Esophagus squamous epithelium (tissue), 5 donors: ENCODE results near the gene PLEKHG2. TPM values are rescaled to one million over a fixed set of nuclear protein-coding genes. Genes with fewer than 3 reads are reported as not detected.

Experiments
- DNase-seq: peaks from one replicate; lab custom pipeline; 2025; lab: John Stamatoyannopoulos, UW
- H3K27ac ChIP-seq, 4 donors: fragments of 200-600 bp; sonication (generic); one replicate each; pipeline ENCODE4 v1.5.1; 2016 to 2019; ENCODE audit warnings: mild to moderate bottlenecking in 1 of 4
- H3K27me3 ChIP-seq, 4 donors: fragments of 200-600 bp; sonication (generic); 1 replicate in 3 of 4; 2 replicates in 1 of 4; pipeline versions ENCODE4 v1.5.1 to v1.6.0; 2017 to 2021; ENCODE audit warnings: antibody characterized with exemption in 1 of 4
- H3K36me3 ChIP-seq, 3 donors: fragments of 200-600 bp; sonication (generic); one replicate each; pipeline ENCODE4 v1.5.1; 2016 to 2019
- H3K4me1 ChIP-seq, 3 donors: fragments of 200-600 bp; sonication (generic); one replicate each; pipeline ENCODE4 v1.5.1; 2017 to 2019
- H3K4me3 ChIP-seq, 4 donors: fragments of 200-600 bp; sonication (generic); 1 replicate in 3 of 4; 2 replicates in 1 of 4; pipeline ENCODE4 v1.5.1; 2016 to 2019; ENCODE audit warnings: mild to moderate bottlenecking in 2 of 4, moderate library complexity in 1 of 4
- H3K9me3 ChIP-seq, 3 donors: fragments of 200-600 bp; sonication (generic); one replicate each; pipeline ENCODE4 v1.5.1; 2016 to 2019
- CTCF ChIP-seq, 6 experiments: fragments of 450-650 bp in 4 of 6; fragments of 200-600 bp in 2 of 6; sonication (generic) in 2 of 6; IDR thresholded peaks; one replicate each; pipeline ENCODE4 v1.5.1; 2016 to 2019; ENCODE audit warnings: antibody characterized with exemption in 6 of 6, mild to moderate bottlenecking in 4 of 6, moderate library complexity in 4 of 6
- POLR2A ChIP-seq, 4 donors: fragments of 450-650 bp; IDR thresholded peaks; one replicate each; pipeline ENCODE4 v1.6.1; 2017; ENCODE audit warnings: antibody characterized with exemption in 4 of 4, mild to moderate bottlenecking in 4 of 4, moderate library complexity in 3 of 4
- WGBS, 2 donors: methylation state at CpG; one replicate each; pipeline ENCODE4 v1.1.5; 2018; 5-methylcytosine and 5-hydroxymethylcytosine counted together
- intact Hi-C: fragments of 100-400 bp; cut with DNase I; formaldehyde crosslinking; loops from one replicate; pipeline ENCODE4 v1.15.0; 2022
- total RNA-seq, 4 donors: library from RNA; depleted of rRNA; stranded (reverse); fragments of >200 nt; gene quantifications; one replicate each; pipeline ENCODE4 v1.1.0, GENCODE V29; 2016
- donor health status: DM: yes; HTN: yes; CAD: no.

The PLEKHG2 gene
- total RNA-seq, 4 donors from 2014 or later: 4.8 to 9.3 (median 7.6) TPM

GRCh38 chr19:39430675-39431593, 18.5 kb downstream of the PLEKHG2 start:
- DNase-seq: no peak
- H3K9me3 ChIP-seq: no peaks in the 10 kb centered on the region
- H3K27me3 ChIP-seq: no peaks in the 10 kb centered on the region
- peak overlapping the region; percentile 90 to 98 (median 94) for H3K27ac ChIP-seq
- H3K4me1 ChIP-seq: peaks cover 18 to 70% (median 47%) of the 10 kb centered on the region in 3 donors
- WGBS, 2 donors: 14 to 25% methylated on average over 11 to 16 of the region's 25 CpGs
- TF ChIP-seq CTCF (IDR thresholded peaks at IDR 0.05) (no peak), POLR2A (IDR thresholded peaks at IDR 0.05) (peak in 2 of 4 donors; percentile 5 to 36)
- H3K4me3 ChIP-seq: peak overlapping the region in 2 of 4 donors; percentile 18 to 49
- peaks cover 21 to 35% (median 24%) of the 10 kb centered on the region in 3 donors for H3K36me3 ChIP-seq
- intact Hi-C loops: loop anchor here (10.0 kb wide), 1 partner anchor 104 kb away; the partner anchor contains the start of gene EID2B

- no peak for DNase-seq
- H3K4me1 ChIP-seq: peaks cover 25 to 81% (median 54%) of the 10 kb centered on the region in 3 donors
- peaks cover 21 to 35% (median 24%) of the 10 kb centered on the region in 3 donors for H3K36me3 ChIP-seq
- H3K4me3 ChIP-seq: no peak overlapping the region
- H3K27ac ChIP-seq: peak overlapping the region; percentile 43 to 95 (median 92)
- no peaks in the 10 kb centered on the region for H3K27me3 ChIP-seq
- TF ChIP-seq CTCF (IDR thresholded peaks at IDR 0.05) (no peak), POLR2A (IDR thresholded peaks at IDR 0.05) (no peak)
- intact Hi-C loops: loop anchor here (10.0 kb wide), 1 partner anchor 102 kb away; the partner anchor contains the start of gene EID2B
- no peaks in the 10 kb centered on the region for H3K9me3 ChIP-seq
- WGBS, 2 donors: 90 to 96% methylated on average over 6 to 8 of the region's 8 CpGs
Measured at GRCh38 chr19:39432677-39433025, 20.2 kb downstream of the PLEKHG2 start.

- H3K4me3 ChIP-seq: peak overlapping the region in 2 of 4 donors; percentile 97 to 98
- no peaks in the 10 kb centered on the region for H3K9me3 ChIP-seq
- H3K27ac ChIP-seq: peak overlapping the region in 3 of 4 donors; percentile 88 to 95 (median 94)
- H3K36me3 ChIP-seq: peaks cover 21 to 35% (median 24%) of the 10 kb centered on the region in 3 donors
- no peak for DNase-seq
- H3K27me3 ChIP-seq: no peaks in the 10 kb centered on the region
- intact Hi-C loops: loop anchor here (10.0 kb wide), 1 partner anchor 101 kb away; the partner anchor contains the start of gene EID2B
- H3K4me1 ChIP-seq: peaks cover 25 to 73% (median 49%) of the 10 kb centered on the region in 3 donors
- TF ChIP-seq POLR2A (IDR thresholded peaks at IDR 0.05) (no peak), CTCF (IDR thresholded peaks at IDR 0.05) (no peak)
- WGBS, 2 donors: 88 to 89% methylated on average over 5 of the region's 8 CpGs
Measured at GRCh38 chr19:39433480-39434079, 21.1 kb downstream of the PLEKHG2 start.

- H3K36me3 ChIP-seq: peaks cover 21 to 35% (median 24%) of the 10 kb centered on the region in 3 donors
- no peaks in the 10 kb centered on the region for H3K27me3 ChIP-seq
- peaks cover 25 to 65% (median 40%) of the 10 kb centered on the region in 3 donors for H3K4me1 ChIP-seq
- no peak for TF ChIP-seq CTCF (IDR thresholded peaks at IDR 0.05)
- no peak for TF ChIP-seq POLR2A (IDR thresholded peaks at IDR 0.05)
- WGBS, 2 donors: 29 to 43% methylated on average over 10 of the region's 10 CpGs
- H3K9me3 ChIP-seq: no peaks in the 10 kb centered on the region
- DNase-seq: no peak
- peak overlapping the region; percentile 88 to 95 (median 94) for H3K27ac ChIP-seq
- intact Hi-C loops: loop anchor here (10.0 kb wide), 1 partner anchor 100 kb away; the partner anchor contains the start of gene EID2B
- peak overlapping the region; percentile 78 to 98 (median 96) for H3K4me3 ChIP-seq
Measured at GRCh38 chr19:39434123-39435076, 21.9 kb downstream of the PLEKHG2 start.
